PC-3 (cell line): ENCODE results near the gene OR2D3. TPM values are rescaled to one million over a fixed set of nuclear protein-coding genes. Genes with fewer than 3 reads are reported as not detected.
"Not testable (repeated sequence)": the region's sequence is repeated elsewhere in the genome, so short reads cannot be mapped to it uniquely, and the experiment has no call there.

Experiments used
- ATAC-seq: fragments of 200-7000 bp; cut with Tn5 transposase; 2 replicates; pipeline ENCODE4 v1.9.1; 2020; ENCODE audit warnings: mild to moderate bottlenecking, moderate library complexity
- BruUV-seq: library from RNA; stranded (reverse); fragments of 400-500 nt; replicated peaks from 2 replicates; lab custom pipeline; 2021; lab: Mats Ljungman, UMichigan
- CTCF ChIA-PET: fragments of 300-600 bp; sonication (Branson Sonifier 250); formaldehyde crosslinking; loops from one replicate; lab custom pipeline; 2022; ENCODE audit warnings: antibody characterized with exemption; lab: Charles Lee
- POLR2A ChIA-PET: fragments of 300-600 bp; sonication (Branson Sonifier 250); formaldehyde crosslinking; loops from one replicate; lab custom pipeline; 2022; ENCODE audit warnings: antibody characterized with exemption; ENCODE audit not compliant: unreplicated experiment; lab: Charles Lee
- DNase-seq: peaks from one replicate; pipeline ENCODE4 v3.0.0-alpha.2; 2015
- H2AFZ ChIP-seq: fragments of 300-600 bp; sonication (generic); 2 replicates; pipeline ENCODE4 v1.6.0; 2016; ENCODE audit warnings: antibody characterized with exemption, low read length
- H3F3A ChIP-seq: fragments of 300-600 bp; sonication (generic); one replicate; pipeline ENCODE4 v1.6.0; 2017; ENCODE audit warnings: antibody characterized with exemption, low read length, control low read depth, mild to moderate bottlenecking; ENCODE audit not compliant: unreplicated experiment
- H3K27ac ChIP-seq: fragments of 300-600 bp; sonication (generic); 2 replicates; pipeline ENCODE4 v1.5.1; 2016; ENCODE audit warnings: mild to moderate bottlenecking, low read length
- H3K27me3 ChIP-seq: fragments of 300-600 bp; sonication (generic); 2 replicates; pipeline ENCODE4 v1.6.1; 2016; ENCODE audit warnings: low read length, mixed read lengths
- H3K36me3 ChIP-seq: fragments of 300-600 bp; sonication (generic); 2 replicates; pipeline ENCODE4 v1.6.1; 2016; ENCODE audit warnings: low read depth, mixed run types, low read length, mixed read lengths
- H3K4me1 ChIP-seq: fragments of 300-600 bp; sonication (generic); 2 replicates; pipeline ENCODE4 v1.5.1; 2016; ENCODE audit warnings: low read length; ENCODE audit not compliant: insufficient read depth
- H3K4me2 ChIP-seq: fragments of 300-600 bp; sonication (generic); 2 replicates; pipeline ENCODE4 v1.6.0; 2016; ENCODE audit warnings: low read length
- H3K4me3 ChIP-seq: fragments of 300-600 bp; sonication (generic); 2 replicates; pipeline ENCODE4 v1.5.1; 2016; ENCODE audit warnings: mild to moderate bottlenecking, low read length, mixed read lengths
- H3K79me2 ChIP-seq: fragments of 300-600 bp; sonication (generic); 2 replicates; pipeline ENCODE4 v1.6.1; 2017; ENCODE audit warnings: low read length, mixed read lengths
- H3K9ac ChIP-seq: fragments of 300-600 bp; sonication (generic); 2 replicates; pipeline ENCODE4 v1.6.0; 2016; ENCODE audit warnings: mild to moderate bottlenecking, low read length
- H3K9me2 ChIP-seq: fragments of 300-600 bp; sonication (generic); replicated peaks from 2 replicates; pipeline ENCODE4 v1.6.1; 2016; ENCODE audit warnings: mixed run types, low read length, mixed read lengths
- H3K9me3 ChIP-seq: fragments of 300-600 bp; sonication (generic); 2 replicates; pipeline ENCODE4 v1.6.1; 2016; ENCODE audit warnings: low read length, mixed read lengths
- H4K20me1 ChIP-seq: fragments of 300-600 bp; sonication (generic); 2 replicates; pipeline ENCODE4 v1.6.1; 2016; ENCODE audit warnings: low read length, mixed read lengths
- EZH2 ChIP-seq: fragments of 300-600 bp; sonication (generic); IDR thresholded peaks from one replicate; pipeline ENCODE4 v1.6.1; 2017; ENCODE audit warnings: antibody characterized with exemption, mild to moderate bottlenecking, low read length; ENCODE audit not compliant: unreplicated experiment
- EZH2phosphoT487 ChIP-seq: fragments of 300-600 bp; sonication (generic); IDR thresholded peaks from 2 replicates; pipeline ENCODE4 v1.6.1; 2018; ENCODE audit warnings: mild to moderate bottlenecking, antibody characterized with exemption, low read length, borderline replicate concordance
- intact Hi-C: fragments of 100-400 bp; cut with micrococcal nuclease; formaldehyde crosslinking; loops from 2 replicates; pipeline ENCODE4 v1.9.0; 2023
- total RNA-seq: library from RNA; depleted of rRNA; stranded (reverse); fragments of >200 nt; gene quantifications from 2 replicates; pipeline ENCODE4 v1.2.3, GENCODE V29; 2014
- TF ChIP-seq, protein P1 (sequence below): fragments of 300-600 bp; sonication (generic); conservative IDR thresholded peaks from 2 replicates; pipeline ENCODE4 v1.5.1; 2017; ENCODE audit warnings: antibody characterized with exemption, low read depth, mild to moderate bottlenecking, low read length

Gene OR2D3
- total RNA-seq, 1 experiment from 2014 or later, result not detected

DNA sequence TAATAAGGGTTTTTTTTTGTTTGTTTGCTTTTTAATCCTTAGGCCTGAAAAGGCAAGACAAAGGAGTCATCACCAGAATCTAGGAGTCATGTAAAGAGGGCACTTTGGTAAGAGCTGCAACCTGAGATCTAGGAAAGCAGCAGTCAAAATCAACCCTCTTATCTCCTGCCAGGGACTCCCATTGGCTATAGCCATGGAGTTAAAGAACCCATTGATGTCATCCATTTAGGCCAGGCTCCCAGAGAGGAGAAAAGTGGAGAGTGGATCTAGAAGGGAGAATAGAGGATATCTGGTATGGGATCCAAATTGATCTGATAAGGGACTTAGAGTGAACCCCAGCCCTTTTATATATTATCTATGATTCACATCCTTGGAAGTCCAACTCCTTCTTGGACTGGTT is 41.3 kb downstream of the OR2D3 start:
- no peaks in the 10 kb centered on the region for H3F3A ChIP-seq
- H3K36me3 ChIP-seq, result no peaks in the 10 kb centered on the region
- ChIA-PET POLR2A (no interaction called here), CTCF (no interaction called here)
- no peaks in the 10 kb centered on the region for H3K9me3 ChIP-seq
- H3K27ac ChIP-seq, result no peak overlapping the region
- H3K4me3 ChIP-seq, result no peak overlapping the region
- no peak overlapping the region for H2AFZ ChIP-seq
- no peaks in the 10 kb centered on the region for H3K4me1 ChIP-seq
- intact Hi-C loops, result no loop called here
- no peak overlapping the region for H3K9ac ChIP-seq
- no peak overlapping the region for H3K4me2 ChIP-seq
- BruUV-seq, result no TSS peak
- H3K9me2 ChIP-seq, result no peaks in the 10 kb centered on the region
- no peaks in the 10 kb centered on the region for H3K79me2 ChIP-seq
- no peaks in the 10 kb centered on the region for H4K20me1 ChIP-seq
- H3K27me3 ChIP-seq, result no peaks in the 10 kb centered on the region
- ATAC-seq (no peak), DNase-seq (no peak)
- TF ChIP-seq EZH2phosphoT487, result no peak

DNA sequence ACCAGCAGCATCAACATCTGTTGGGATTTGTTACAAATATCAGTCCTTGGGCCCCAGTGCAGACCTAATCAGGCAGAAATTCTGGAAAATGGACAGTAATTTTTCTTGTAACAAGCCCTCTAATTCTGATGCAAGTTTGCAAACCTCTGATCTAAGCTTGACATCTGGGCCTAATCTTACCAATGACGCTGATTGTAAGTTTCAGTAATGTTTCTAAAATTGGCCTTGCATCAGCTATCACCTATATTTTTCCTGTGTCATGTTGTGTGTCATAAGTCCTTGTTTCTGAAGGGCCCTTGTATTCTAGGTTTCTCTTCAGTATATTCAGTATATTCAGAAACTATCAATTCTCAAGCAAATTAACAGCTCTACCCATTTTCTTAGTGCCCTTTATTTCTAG is 41.9 kb downstream of the OR2D3 start:
- H3K4me3 ChIP-seq, result no peak overlapping the region
- H4K20me1 ChIP-seq, result no peaks in the 10 kb centered on the region
- ChIA-PET CTCF (no interaction called here), POLR2A (no interaction called here)
- H3K27ac ChIP-seq, result no peak overlapping the region
- no peaks in the 10 kb centered on the region for H3F3A ChIP-seq
- no TSS peak for BruUV-seq
- H2AFZ ChIP-seq, result no peak overlapping the region
- H3K36me3 ChIP-seq, result no peaks in the 10 kb centered on the region
- no peak overlapping the region for H3K9ac ChIP-seq
- TF ChIP-seq, protein P1, sequence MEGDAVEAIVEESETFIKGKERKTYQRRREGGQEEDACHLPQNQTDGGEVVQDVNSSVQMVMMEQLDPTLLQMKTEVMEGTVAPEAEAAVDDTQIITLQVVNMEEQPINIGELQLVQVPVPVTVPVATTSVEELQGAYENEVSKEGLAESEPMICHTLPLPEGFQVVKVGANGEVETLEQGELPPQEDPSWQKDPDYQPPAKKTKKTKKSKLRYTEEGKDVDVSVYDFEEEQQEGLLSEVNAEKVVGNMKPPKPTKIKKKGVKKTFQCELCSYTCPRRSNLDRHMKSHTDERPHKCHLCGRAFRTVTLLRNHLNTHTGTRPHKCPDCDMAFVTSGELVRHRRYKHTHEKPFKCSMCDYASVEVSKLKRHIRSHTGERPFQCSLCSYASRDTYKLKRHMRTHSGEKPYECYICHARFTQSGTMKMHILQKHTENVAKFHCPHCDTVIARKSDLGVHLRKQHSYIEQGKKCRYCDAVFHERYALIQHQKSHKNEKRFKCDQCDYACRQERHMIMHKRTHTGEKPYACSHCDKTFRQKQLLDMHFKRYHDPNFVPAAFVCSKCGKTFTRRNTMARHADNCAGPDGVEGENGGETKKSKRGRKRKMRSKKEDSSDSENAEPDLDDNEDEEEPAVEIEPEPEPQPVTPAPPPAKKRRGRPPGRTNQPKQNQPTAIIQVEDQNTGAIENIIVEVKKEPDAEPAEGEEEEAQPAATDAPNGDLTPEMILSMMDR, result no peak
- TF ChIP-seq EZH2, result no peak
- no peak for TF ChIP-seq EZH2phosphoT487
- DNase-seq (no peak), ATAC-seq (no peak)
- H3K4me2 ChIP-seq, result no peak overlapping the region
- no peaks in the 10 kb centered on the region for H3K4me1 ChIP-seq
- no peaks in the 10 kb centered on the region for H3K9me3 ChIP-seq
- intact Hi-C loops, result no loop called here
- no peaks in the 10 kb centered on the region for H3K9me2 ChIP-seq
- no peaks in the 10 kb centered on the region for H3K27me3 ChIP-seq
- no peaks in the 10 kb centered on the region for H3K79me2 ChIP-seq

DNA sequence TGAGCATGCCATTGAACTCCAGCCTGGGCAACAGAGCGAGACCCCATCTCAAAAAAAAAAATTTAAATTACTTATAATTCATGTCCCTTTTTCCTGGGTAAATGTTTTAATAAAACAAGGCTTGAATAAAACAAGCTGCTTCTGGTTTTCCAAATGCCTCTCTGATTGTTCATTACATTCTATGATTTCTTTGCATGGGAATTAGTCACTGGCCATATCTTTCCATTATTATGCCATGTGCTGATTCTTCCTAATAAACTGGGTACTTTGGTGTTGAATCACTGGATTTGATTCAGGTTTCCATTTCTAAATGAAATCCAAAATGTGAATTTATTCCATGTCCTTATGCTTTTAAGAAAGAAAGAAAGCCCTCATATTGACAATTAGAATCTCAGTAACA is 48.0 kb downstream of the OR2D3 start:
- H2AFZ ChIP-seq, result no peak overlapping the region
- ChIA-PET CTCF (no interaction called here), POLR2A (no interaction called here)
- intact Hi-C loops, result no loop called here
- H3K27ac ChIP-seq, result no peak overlapping the region
- peak; percentile 19 for DNase-seq
- no peaks in the 10 kb centered on the region for H4K20me1 ChIP-seq
- no peaks in the 10 kb centered on the region for H3K9me3 ChIP-seq
- no peaks in the 10 kb centered on the region for H3K4me1 ChIP-seq
- TF ChIP-seq, protein P1, result no peak
- TF ChIP-seq EZH2phosphoT487, result no peak
- no peak for TF ChIP-seq EZH2
- no peaks in the 10 kb centered on the region for H3F3A ChIP-seq
- H3K36me3 ChIP-seq, result no peaks in the 10 kb centered on the region
- no peaks in the 10 kb centered on the region for H3K27me3 ChIP-seq
- no peak overlapping the region for H3K9ac ChIP-seq
- no peaks in the 10 kb centered on the region for H3K9me2 ChIP-seq
- ATAC-seq, result no peak
- H3K4me2 ChIP-seq, result no peak overlapping the region
- no peaks in the 10 kb centered on the region for H3K79me2 ChIP-seq
- H3K4me3 ChIP-seq, result no peak overlapping the region
- BruUV-seq, result no TSS peak

DNA sequence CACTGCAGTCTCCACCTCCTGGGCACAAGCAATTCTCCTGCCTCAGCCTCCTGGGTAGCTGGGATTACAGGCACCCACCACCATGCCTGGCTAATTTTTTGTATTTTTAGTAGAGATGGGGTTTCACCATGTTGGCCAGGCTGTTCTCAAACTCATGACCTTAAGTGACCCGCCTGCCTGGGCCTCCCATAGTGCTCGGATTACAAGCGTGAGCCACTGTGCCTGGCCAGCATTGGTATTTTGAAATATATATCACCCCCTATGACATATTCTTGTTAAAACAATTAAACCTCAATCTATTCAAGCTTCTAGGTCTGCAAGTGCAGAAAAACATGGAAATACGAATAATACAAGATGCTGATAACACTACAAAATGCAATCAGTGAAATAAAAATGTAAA is 49.1 kb downstream of the OR2D3 start:
- H3K4me3 ChIP-seq, H3K79me2 ChIP-seq, intact Hi-C loops, CTCF ChIA-PET, H3K9ac ChIP-seq, H3K4me1 ChIP-seq, H3K9me2 ChIP-seq, H4K20me1 ChIP-seq, H3K9me3 ChIP-seq, H2AFZ ChIP-seq, H3K27me3 ChIP-seq, ATAC-seq, BruUV-seq, H3K36me3 ChIP-seq, H3K27ac ChIP-seq, DNase-seq, H3K4me2 ChIP-seq, H3F3A ChIP-seq: not testable (repeated sequence)
- POLR2A ChIA-PET, result interaction anchor here (0.6 kb wide), 1 partner anchor 10 kb away, joined by 3 read pairs; no protein-coding TSS in a partner anchor
